DMS53 treated with DMSO at 0.1 percent for 48 hours (cell line): ENCODE measurements around the gene COL13A1.

ENCODE experiments used
- DNase-seq: peaks from one replicate; lab custom pipeline; 2025; ENCODE audit not compliant: unreplicated experiment; lab: John Stamatoyannopoulos, UW

COL13A1 gene

DNA sequence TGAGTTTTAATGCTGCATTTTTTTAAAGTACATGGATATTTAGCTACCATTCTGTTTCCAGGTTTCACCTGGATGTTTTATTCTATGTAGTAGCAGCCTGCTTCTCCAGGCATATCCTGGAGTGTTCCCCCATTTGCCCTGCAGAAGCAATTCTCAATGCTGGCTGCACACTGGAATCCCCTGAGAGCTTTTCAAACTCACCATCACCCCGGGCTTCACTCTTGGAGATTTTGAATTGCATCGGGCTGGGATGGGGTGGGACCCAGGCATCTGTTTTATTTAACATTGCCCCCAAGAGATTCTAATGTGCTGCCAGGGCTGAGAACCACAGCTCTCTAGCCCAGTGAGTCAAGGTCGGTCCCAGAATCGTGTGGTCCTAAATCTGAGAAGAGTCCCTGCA, 137.8 kb downstream of the COL13A1 start:
- DNase-seq: no peak

DNA sequence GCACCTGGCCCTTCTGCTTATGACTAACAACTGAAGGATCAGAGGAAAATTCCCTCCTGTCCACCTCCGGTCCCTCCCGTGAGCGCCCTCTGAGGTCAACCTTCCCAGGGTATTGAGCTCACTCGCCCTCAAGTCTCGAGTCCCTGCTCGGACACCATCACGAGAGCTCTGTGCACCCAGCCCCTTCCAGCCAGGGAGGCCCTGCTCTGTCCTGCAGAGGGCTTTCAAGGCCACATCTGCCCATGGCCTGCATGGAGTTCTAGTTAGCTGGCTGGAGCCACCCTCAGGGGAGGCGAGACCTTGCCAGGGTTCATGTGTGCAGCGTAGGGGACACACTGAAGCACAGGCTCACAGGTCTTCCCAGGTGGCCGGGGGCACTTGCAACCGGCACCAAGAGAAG, 140.0 kb downstream of the COL13A1 start:
- DNase-seq: no peak

DNA sequence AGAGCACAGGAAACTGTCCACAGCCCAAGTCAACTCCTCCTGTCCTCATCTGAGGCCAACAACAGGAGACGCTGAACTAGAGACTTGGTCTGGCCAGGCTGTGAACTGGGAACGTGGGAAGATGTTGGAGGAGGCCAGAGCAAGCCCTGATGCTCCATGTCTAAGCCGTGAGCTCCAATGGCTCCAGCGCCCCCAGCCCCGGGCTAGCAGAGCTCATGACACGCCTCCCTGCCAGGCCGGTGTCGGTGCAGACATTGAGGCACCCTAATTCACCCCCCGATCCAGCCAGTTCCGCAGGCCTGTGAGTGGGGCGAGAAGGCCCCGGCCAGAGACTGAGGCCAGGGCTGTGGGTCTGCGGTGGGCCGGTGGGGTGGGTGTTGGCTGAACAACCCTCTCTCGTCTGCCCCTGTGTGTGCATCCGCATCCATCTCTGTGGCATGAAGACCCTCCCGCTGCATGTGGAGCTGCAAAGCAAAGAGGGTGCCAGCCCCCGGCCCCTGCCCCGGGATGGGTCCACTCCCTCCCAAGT, 141.7 kb downstream of the COL13A1 start:
- DNase-seq: no peak

DNA sequence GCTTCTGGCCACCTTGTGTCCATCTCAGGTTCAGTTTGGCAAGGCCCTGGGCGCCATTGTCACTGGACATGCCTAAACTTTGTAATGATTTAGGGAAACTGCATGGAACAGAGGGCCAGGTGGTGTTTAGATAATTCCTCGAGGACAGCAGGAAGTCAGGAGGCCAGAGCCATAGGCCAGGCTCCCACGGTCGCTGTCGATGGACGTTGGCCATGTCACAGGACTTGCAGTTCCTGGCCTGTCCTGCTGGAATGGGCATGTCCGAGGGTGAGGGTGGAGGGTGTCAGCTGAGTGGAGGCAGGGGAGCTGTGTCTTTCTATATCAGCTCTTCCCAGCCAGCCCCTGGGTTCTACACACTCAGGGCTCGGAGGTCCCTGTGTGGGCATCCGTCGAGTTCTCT, 143.1 kb downstream of the COL13A1 start:
- DNase-seq: no peak

DNA sequence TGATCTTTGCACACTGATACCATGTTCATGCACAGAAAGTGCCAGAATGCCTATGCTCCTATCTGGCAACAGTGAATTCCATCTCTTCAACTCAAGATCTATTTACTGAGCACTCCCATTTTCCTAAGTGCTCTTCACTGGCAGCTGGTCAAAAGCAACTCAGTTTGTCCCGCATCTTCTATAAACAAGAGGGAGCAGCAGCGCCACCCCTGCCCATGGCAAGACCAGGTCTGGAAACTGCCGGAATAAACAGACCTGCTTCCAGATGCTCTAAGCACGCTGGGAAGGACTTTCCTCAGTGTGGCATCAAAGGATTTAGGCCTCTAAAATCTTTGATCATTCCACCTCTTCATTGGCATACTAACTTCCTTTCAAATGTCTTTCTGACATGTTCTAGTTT, 146.6 kb downstream of the COL13A1 start:
- peak; percentile 78 for DNase-seq

DNA sequence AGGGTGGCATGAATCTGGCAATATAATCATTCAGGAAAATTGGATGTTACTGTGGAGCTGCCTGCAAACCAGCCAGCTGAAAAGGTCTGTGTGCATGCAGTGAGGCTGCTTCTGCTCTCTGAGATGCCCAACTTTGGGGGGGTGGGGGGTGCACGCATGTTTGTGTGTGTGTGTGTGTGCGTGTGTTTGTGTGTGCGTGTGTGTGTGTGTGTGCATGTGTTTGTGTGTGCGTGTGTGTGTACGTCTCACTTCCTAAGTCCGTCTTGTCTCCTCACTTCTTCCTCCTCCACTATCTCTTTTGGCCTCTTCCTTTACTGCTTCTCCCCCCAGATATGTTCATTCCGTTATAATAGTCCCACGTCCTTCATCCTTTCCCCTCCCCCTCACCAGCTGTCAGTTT, 148.1 kb downstream of the COL13A1 start:
- no peak for DNase-seq

DNA sequence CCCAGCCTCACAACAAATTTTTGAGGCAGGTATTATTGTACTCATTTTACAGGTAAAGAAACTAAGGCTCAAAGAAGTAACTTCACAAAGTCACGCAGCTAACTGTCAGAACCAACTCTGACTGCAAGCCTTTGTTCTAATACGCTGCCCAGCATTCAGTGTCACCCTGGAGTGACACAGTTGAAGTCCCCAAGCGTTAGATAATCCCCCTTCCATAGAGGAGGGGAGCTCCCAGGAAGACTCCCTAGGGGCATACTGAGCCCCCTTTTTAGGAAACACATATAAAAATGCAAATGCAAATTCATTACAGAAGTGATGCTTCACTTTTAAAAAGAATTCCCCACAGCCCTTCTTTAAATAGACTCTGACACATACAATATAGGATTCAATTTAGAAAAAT, 150.0 kb downstream of the COL13A1 start:
- DNase-seq: no peak

DNA sequence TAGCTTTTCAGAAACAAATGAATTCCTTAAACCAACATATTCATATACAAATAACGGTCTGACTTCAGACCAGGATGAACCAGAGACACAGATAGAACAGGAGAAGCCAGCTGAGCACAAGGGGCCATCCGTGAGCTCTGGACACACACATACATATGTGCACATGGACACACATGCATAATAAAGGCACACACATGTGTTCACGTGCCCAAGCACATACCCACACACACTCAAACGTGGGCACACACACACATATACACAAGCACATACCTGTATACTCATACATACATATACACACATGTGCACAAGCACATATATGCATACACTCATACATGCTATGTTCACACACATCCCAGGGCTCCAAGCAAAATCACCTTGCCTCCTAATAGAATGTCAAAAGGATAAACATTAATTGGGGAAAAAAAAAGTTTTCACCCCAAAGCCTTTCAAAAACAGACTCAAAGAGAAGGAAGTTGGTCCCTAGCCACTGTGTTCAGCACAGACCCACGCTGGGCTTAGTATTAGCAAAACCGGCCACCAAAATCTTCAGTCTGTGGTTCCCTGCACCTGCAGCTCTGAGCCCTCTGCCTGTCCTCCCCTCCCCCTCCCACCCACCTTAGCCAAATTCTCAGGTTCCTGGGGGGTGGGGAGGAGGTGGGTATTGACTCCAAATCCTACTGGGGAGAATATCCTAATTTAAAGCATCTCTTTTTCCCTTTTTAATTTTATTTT, 150.5 kb downstream of the COL13A1 start:
- DNase-seq: no peak

DNA sequence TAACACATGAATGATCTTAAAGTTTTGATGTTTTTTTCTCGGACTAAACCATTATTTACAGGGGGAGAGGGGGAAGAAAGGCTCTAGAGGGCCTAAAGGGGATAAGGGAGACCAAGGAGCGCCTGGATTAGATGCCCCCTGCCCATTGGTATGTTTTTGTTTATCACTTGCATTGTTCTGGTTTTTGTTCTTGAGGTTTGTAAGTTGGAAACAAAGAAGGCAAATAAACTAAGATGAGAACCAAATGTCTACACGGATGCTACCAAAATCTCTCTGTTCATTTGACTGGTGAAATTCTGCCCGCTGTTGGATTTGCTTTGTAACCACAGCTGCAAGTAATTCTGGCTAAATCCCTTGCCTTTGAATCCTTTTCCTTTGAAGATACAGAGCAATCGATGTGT, 151.1 kb downstream of the COL13A1 start:
- no peak for DNase-seq

DNA sequence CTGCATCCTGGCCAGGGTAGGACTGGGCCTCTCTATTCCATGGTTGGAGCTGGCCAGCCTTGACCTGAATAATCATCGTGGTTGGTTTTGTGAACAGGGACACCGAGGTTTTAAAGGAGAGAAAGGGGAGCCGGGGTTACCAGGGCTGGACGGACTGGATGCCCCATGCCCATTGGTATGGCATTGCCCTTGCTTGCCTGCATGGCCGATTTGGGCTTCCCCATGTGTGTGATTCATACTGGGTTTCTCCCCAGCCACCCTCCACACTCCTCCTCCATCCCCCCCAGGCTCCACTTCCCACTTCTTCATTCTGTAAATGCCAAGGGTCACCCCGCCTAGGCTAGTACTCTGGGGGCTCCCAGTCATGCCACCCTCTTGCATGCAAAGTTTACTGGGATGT, 152.1 kb downstream of the COL13A1 start:
- no peak for DNase-seq

DNA sequence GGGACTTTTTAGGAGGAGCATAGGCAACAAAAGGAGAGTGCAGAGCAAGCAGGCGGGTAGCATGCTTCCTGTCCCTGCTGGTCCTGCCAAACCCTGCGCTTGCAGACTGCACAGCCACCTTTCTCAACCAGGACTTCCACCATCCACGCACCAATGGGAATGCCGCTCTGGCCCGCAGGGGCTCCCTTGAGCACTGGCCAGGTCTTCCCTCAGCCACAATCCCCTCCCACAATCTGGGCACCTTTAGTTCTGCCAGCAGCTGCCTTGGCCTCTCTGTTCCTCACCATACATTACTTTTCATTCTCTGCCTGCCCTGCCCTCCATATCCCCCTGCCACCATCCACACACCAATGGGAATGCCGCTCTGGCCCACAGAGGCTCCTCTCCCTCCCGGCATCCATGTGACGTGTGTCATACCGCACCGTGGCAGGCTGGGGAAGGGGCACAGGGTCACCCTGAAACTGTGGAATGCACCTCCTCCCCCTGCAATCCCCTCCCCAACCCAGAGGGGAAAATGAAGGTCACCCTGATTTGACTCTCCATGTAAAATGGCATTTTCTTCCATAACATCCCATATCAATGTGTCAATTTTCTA, 153.6 kb downstream of the COL13A1 start:
- DNase-seq: no peak

DNA sequence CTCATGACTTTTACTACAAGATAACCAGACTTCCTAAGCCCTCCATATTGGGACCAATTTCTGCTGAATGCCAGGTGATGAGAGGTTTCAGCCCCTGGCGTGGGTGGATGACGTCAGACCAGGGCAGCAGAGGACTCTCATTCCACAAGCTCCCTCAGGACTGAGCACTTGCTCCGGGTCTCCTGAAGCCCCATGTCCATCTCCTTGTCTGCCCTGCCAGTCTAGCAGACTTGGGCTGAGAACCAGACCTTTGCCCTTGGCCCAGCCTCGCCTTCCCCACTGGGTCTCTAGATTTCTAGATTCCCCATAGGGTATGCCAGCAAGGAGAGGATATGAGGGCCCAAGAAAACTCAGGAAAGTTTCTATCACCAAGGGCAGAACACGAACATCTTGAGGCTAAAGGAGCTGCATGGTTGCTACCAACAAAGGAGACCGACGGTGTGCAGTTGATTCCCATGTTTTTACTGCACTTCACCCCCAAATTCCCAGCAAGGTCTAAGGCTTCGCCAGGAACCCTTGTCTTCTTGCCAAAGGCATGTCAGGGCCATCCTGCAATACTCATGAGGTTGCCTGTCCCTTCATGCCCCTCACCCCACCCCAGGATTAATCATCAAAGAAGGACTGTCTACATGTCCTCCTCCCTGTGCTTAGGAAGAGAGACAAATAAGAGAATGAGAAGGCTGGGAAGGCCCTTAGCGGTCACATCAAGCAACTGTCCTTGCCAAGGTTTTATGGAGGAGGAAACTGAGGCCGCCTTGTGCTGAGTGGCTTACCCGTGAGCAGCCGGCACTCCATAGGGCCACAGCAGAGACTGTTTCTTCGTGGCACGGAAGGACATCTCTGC, 154.4 kb downstream of the COL13A1 start:
- DNase-seq: no peak

DNA sequence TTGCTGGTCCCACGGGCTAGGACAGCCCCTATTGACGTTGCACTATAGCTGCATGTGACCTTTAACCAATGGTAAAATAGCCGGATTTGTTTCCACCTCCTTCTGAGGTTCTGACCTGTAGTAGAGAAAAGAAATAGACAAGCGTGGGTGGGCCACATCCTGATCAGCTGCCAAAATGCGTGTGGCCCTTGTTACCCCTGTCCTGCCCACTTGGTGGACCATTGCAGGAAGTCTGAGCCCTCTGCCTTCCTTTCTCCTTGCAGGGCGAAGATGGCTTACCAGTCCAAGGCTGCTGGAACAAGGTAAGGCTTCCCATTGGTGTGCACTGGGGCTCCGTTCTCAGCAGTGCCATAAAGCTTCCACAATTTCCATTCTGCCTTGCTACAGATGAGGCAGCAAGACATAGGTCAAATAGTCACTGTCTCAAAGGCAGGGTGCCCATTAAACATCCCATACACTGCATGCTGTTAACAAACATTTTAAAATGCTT, 155.1 kb downstream of the COL13A1 start:
- DNase-seq: no peak

DNA sequence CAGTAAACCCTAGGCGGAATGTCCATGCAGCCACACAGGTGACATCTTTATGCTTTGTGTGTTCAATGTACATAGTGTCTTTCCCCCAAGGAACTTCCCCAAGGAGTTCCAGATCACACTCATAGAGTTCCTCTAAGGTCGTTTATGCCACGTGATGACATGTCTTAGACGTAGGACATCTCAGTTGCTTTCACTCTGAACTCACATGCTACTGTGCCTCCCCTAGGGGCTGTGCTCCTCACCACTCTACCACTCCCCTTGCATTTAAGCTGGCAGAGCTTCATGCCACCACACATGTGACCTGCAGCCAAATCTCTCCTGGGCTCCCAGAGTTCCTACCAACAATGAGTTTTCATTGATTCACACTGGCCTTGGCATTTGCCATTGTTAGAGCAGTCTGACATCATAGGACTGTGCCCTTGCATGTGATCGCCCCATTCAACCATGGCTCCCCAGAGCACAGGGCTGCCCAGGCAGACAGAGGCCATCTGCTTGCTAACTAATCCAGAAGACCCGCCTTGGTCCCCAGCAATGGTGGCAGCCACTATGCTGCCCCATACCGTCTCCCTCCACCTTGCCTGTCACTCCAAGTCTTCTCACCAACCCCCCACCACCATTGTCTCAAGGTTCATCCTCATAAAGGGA, 155.7 kb downstream of the COL13A1 start:
- no peak for DNase-seq

DNA sequence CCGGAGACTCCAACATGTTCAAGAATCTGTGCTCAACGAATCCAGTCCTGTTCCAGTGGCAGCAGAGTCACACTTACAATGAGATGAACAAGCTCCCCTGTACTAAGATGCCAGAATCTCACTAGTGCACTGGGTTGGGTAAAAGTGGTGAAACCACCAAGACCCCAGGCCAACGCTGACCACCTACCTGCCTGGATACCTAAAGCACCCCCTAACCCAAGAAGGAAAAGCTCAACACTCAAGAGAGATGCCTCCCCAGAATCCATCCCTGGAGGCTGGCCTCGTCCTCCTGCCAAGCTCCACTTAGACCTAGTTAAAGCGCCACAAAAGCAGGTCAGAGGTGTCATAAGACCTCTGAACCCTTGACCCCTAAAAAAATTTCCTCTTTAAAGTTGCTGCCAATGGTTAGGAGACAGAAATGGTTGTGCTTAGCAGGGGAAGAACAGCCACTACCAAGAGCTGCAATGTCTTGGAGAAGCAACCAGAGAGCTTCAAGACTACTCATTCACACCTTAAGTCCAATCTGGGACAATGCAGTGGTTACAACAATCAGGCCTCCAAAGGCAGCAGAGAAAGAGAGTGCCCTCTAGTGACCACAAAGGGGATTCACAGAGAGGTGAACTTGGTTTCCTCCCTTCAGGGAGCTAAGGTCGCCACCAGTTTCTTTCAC, 156.3 kb downstream of the COL13A1 start:
- peak; percentile 72 for DNase-seq

DNA sequence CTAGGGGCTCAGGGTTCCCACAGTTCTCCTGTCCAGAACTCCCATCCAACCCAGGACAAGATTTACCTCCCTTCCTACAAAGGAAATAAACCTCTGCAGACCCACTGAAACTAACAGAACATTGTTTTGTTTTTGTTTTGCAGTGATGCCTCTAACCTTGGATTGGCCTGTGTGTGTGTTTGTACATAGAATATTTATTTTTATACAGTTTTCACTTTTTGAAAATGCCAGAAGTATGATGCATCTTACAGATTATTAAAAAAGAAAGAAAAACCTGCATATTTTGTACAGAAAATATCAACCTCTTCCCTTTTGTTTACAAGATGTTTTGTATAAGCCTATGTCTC, 156.8 kb downstream of the COL13A1 start:
- no peak for DNase-seq

DNA sequence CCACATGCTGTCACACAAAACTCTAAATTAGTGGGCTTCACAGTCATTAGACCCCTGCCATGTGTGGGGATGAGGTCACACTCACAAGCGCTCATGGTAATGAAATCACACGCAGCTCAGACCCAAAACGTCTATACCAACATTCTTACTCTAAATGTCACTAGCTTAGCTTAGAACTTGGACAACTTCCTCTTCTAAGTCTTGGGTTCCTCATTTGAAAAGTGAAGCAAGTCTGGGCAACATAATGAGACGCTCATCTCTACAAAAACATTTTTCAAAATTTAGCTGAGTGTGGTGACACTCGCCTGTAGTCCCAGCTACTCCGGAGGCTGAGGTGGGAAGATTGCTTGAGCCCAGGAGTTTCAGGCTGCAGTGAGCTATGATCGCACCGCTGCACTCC, 158.2 kb downstream of the COL13A1 start:
- DNase-seq: no peak

DNA sequence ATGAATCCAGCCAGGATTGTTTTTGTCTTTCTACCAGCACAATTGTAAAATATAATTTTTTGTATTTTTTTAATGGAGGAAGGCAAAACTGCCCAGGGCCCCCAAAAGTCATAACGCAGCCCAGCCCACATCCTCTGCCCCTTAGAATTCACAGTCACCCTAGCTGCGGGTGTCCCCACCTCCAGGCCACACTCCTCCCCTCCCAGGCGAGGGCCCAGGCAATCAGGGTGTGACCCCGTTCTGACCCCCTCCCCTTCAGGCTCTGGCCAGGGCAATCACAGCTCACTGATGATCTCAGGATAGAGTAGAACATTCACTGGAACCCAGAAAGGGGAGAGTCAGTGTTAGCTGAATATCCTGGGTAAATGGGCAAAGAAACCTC, 158.9 kb downstream of the COL13A1 start:
- DNase-seq: no peak

DNA sequence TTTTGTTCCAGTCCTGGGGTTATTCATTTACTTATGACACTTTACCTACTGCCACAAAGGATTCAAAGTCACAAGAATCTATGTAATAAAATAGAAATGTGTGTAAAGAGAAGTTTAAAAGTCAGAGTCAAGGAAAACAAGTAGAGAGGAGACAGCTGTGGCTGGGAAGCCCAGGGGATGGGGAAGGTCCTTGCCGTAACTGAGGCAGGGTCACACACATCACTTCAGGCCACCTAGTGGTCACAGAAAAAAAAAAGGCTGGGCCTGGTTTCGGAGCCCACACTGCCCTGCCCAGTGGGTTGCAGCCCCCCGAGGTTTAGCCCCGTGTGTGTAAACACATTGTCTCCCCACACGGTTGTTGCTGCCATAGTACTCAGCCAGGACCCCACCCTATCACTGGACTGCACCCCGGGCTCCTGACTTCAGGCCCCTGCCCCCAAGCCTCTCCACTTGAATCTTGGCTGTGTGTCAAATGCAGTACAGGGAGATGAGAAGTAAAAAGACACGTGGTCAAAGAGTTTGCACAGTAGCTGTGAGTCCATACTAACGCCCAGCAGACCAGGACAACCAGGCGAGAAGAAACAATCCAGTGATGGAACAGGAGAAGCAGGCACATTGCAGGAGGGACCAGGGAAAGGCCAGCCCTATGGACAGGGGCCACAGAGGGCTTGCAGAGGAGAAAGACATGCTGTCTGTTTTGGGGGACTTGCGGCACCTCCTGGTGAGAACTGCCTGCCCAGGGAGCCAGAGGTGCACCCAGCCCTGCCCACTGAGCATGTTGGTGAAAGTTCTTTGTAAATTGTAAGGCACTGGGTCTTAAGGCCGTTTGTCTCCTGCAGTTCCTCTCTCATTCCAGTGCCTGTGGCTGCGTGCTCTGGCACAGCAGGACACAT, 159.5 kb downstream of the COL13A1 start:
- peak; percentile 41 for DNase-seq
